ENCODE results near the gene STARD6.

STARD6 gene

GRCh38 chr18:54338230-54338629, 19.4 kb downstream of the STARD6 start:
- H3K4me3 ChIP-seq (replicated peaks; ENCODE audit: low read depth, low read length), result no peak overlapping the region
- no peak for TF ChIP-seq CTCF (IDR thresholded peaks at IDR 0.05; ENCODE audit: low read depth, low read length, missing control alignments)
- DNase-seq (ENCODE audit: extremely low read depth, low read depth), result no peak

GRCh38 chr18:54335638-54336173, 22.0 kb downstream of the STARD6 start:
- TF ChIP-seq CTCF (IDR thresholded peaks at IDR 0.05; ENCODE audit: low read depth, low read length, missing control alignments), result no peak
- no peak overlapping the region for H3K4me3 ChIP-seq (replicated peaks; ENCODE audit: low read depth, low read length)
- DNase-seq (ENCODE audit: extremely low read depth, low read depth), result no peak

GRCh38 chr18:54330768-54331548, 26.7 kb downstream of the STARD6 start:
- TF ChIP-seq CTCF (IDR thresholded peaks at IDR 0.05; ENCODE audit: low read depth, low read length, missing control alignments), result no peak
- no peak overlapping the region for H3K4me3 ChIP-seq (replicated peaks; ENCODE audit: low read depth, low read length)
- no peak for DNase-seq (ENCODE audit: extremely low read depth, low read depth)

- no peak for DNase-seq (ENCODE audit: extremely low read depth, low read depth)
- H3K4me3 ChIP-seq (replicated peaks; ENCODE audit: low read depth, low read length), result no peak overlapping the region
- no peak for TF ChIP-seq CTCF (IDR thresholded peaks at IDR 0.05; ENCODE audit: low read depth, low read length, missing control alignments)
These were observed 27.9 kb downstream of the STARD6 start for GRCh38 chr18:54329787-54330186.

GRCh38 chr18:54327818-54328217, 29.8 kb downstream of the STARD6 start:
- no peak for DNase-seq (ENCODE audit: extremely low read depth, low read depth)
- TF ChIP-seq CTCF (IDR thresholded peaks at IDR 0.05; ENCODE audit: low read depth, low read length, missing control alignments), result no peak
- H3K4me3 ChIP-seq (replicated peaks; ENCODE audit: low read depth, low read length), result no peak overlapping the region

- no peak overlapping the region for H3K4me3 ChIP-seq (replicated peaks; ENCODE audit: low read depth, low read length)
- no peak for DNase-seq (ENCODE audit: extremely low read depth, low read depth)
- no peak for TF ChIP-seq CTCF (IDR thresholded peaks at IDR 0.05; ENCODE audit: low read depth, low read length, missing control alignments)
These were observed 33.7 kb downstream of the STARD6 start for GRCh38 chr18:54323970-54324369.
